Endodermal cell (in vitro differentiated cells): ENCODE results near the gene OSBPL5. TPM values are rescaled to one million over a fixed set of nuclear protein-coding genes. Genes with fewer than 3 reads are reported as not detected.

Experiments
- DNase-seq: peaks from one replicate; pipeline ENCODE4 v3.0.0-alpha.2; 2017
- H3K27ac ChIP-seq: 2 replicates; pipeline ENCODE4 v1.5.1; 2013; ENCODE audit warnings: mild to moderate bottlenecking, low read depth, low read length, moderate library complexity
- H3K27me3 ChIP-seq: 2 replicates; pipeline ENCODE4 v1.6.1; 2013; ENCODE audit warnings: mild to moderate bottlenecking, low read length, moderate library complexity; ENCODE audit not compliant: insufficient read depth, control insufficient read depth, poor library complexity, severe bottlenecking
- H3K36me3 ChIP-seq: 2 replicates; pipeline ENCODE4 v1.7.0; 2013; ENCODE audit warnings: mild to moderate bottlenecking, low read length, moderate library complexity; ENCODE audit not compliant: control insufficient read depth, insufficient read depth
- H3K4me1 ChIP-seq: one replicate; pipeline ENCODE4 v1.7.0; 2013; ENCODE audit warnings: low read length; ENCODE audit not compliant: control insufficient read depth, insufficient read depth
- H3K4me3 ChIP-seq: 2 replicates; pipeline ENCODE4 v1.5.1; 2013; ENCODE audit warnings: mild to moderate bottlenecking, low read length, moderate library complexity
- H3K9ac ChIP-seq: 2 replicates; pipeline ENCODE4 v1.6.1; 2013; ENCODE audit warnings: mild to moderate bottlenecking, low read length, moderate library complexity; ENCODE audit not compliant: poor library complexity, severe bottlenecking; ENCODE audit errors: extremely low read depth
- H3K9me3 ChIP-seq: 2 replicates; pipeline ENCODE4 v1.6.1; 2013; ENCODE audit warnings: mild to moderate bottlenecking, low read length, moderate library complexity; ENCODE audit not compliant: control insufficient read depth
- H3K27ac Mint-ChIP-seq: 2 replicates; pipeline ENCODE4 v1.8.0; 2020; ENCODE audit warnings: mixed read lengths
- H3K27me3 Mint-ChIP-seq: 2 replicates; pipeline ENCODE4 v1.8.0; 2021; ENCODE audit warnings: mild to moderate bottlenecking, mixed read lengths; ENCODE audit not compliant: insufficient read depth
- H3K36me3 Mint-ChIP-seq: 2 replicates; pipeline ENCODE4 v1.8.0; 2020; ENCODE audit warnings: low read depth, mixed read lengths
- H3K4me1 Mint-ChIP-seq: 2 replicates; pipeline ENCODE4 v1.8.0; 2020; ENCODE audit warnings: mixed read lengths
- H3K4me3 Mint-ChIP-seq: 2 replicates; pipeline ENCODE4 v1.8.0; 2020; ENCODE audit warnings: mild to moderate bottlenecking, moderate library complexity, mixed read lengths
- H3K9me3 Mint-ChIP-seq: 2 replicates; pipeline ENCODE4 v1.8.0; 2020; ENCODE audit warnings: mild to moderate bottlenecking, mixed read lengths
- CTCF ChIP-seq: fragments of 200-600 bp; sonication (generic); conservative IDR thresholded peaks from 2 replicates; pipeline ENCODE4 v1.5.0; 2021; ENCODE audit warnings: antibody characterized with exemption, mild to moderate bottlenecking
- WGBS, 2 experiments: methylation state at CpG; one replicate each; pipeline versions ENCODE4 v1.1.5 to v1.1.7; 2013; ENCODE audit warnings: missing lambda C conversion rate in 2 of 2, mixed read lengths in 1 of 2; ENCODE audit not compliant: insufficient coverage in 1 of 2, insufficient read length in 1 of 2; 5-methylcytosine and 5-hydroxymethylcytosine counted together
- total RNA-seq, 2 donors: library from RNA; stranded (reverse); fragmentation: NEBNext Ultra II Directional in 1 of 2; extraction: Animal tissue kit (Norgen Biotek cat#: 25700) in 1 of 2; gene quantifications; 2 replicates in 1 of 2; 3 replicates in 1 of 2; pipeline ENCODE4 v1.2.1, GENCODE V29; 2021

The OSBPL5 gene
- total RNA-seq, 2 donors from 2014 or later: 1.2 to 4.8 TPM

- peaks cover 13% of the 10 kb centered on the region for H3K4me1 ChIP-seq
- DNase-seq: no peak
- peaks cover 24% of the 10 kb centered on the region for H3K4me1 Mint-ChIP-seq
- H3K9ac ChIP-seq: no peak overlapping the region
- H3K27me3 Mint-ChIP-seq: no peaks in the 10 kb centered on the region
- H3K9me3 ChIP-seq: no peaks in the 10 kb centered on the region
- no peak for TF ChIP-seq CTCF
- no peak overlapping the region for H3K27ac ChIP-seq
- no peak overlapping the region for H3K4me3 ChIP-seq
- H3K4me3 Mint-ChIP-seq: no peak overlapping the region
- no peak overlapping the region for H3K27ac Mint-ChIP-seq
- H3K9me3 Mint-ChIP-seq: no peaks in the 10 kb centered on the region
- H3K36me3 ChIP-seq: peaks cover 16% of the 10 kb centered on the region
- WGBS, 2 experiments: 50 to 74% methylated on average over 2 to 12 of the region's 14 CpGs
- H3K27me3 ChIP-seq: no peaks in the 10 kb centered on the region
- H3K36me3 Mint-ChIP-seq: peaks cover 16% of the 10 kb centered on the region
Observed at GRCh38 chr11:3052109-3052479, 113.0 kb downstream of the OSBPL5 start.

- Histone ChIP-seq H3K27me3 (no peaks in the 10 kb centered on the region), H3K27ac (no peak overlapping the region), H3K9ac (no peak overlapping the region), H3K36me3 (peaks cover 16% of the 10 kb centered on the region), H3K4me3 (no peak overlapping the region), H3K4me1 (peaks cover 13% of the 10 kb centered on the region), H3K9me3 (no peaks in the 10 kb centered on the region)
- Mint-ChIP-seq H3K9me3 (no peaks in the 10 kb centered on the region), H3K4me1 (peaks cover 23% of the 10 kb centered on the region), H3K27me3 (no peaks in the 10 kb centered on the region), H3K36me3 (peaks cover 18% of the 10 kb centered on the region), H3K4me3 (no peak overlapping the region), H3K27ac (peak overlapping the region; percentile 68)
- DNase-seq: no peak
- 79 to 85% methylated on average over 7 to 13 of the region's 13 CpGs for WGBS, 2 experiments
- no peak for TF ChIP-seq CTCF
Observed at GRCh38 chr11:3051196-3052108, 113.7 kb downstream of the OSBPL5 start.

- no peak overlapping the region for H3K4me3 Mint-ChIP-seq
- peak overlapping the region; percentile 68 for H3K27ac Mint-ChIP-seq
- no peak overlapping the region for H3K9ac ChIP-seq
- WGBS, 2 experiments: 93 to 98% methylated on average over 12 to 18 of the region's 18 CpGs
- no peaks in the 10 kb centered on the region for H3K9me3 Mint-ChIP-seq
- no peaks in the 10 kb centered on the region for H3K9me3 ChIP-seq
- H3K4me3 ChIP-seq: no peak overlapping the region
- peaks cover 18% of the 10 kb centered on the region for H3K4me1 Mint-ChIP-seq
- no peaks in the 10 kb centered on the region for H3K27me3 Mint-ChIP-seq
- no peak overlapping the region for H3K27ac ChIP-seq
- no peaks in the 10 kb centered on the region for H3K27me3 ChIP-seq
- no peak for TF ChIP-seq CTCF
- peaks cover 8% of the 10 kb centered on the region for H3K4me1 ChIP-seq
- no peak for DNase-seq
- peaks cover 16% of the 10 kb centered on the region for H3K36me3 ChIP-seq
- H3K36me3 Mint-ChIP-seq: peaks cover 23% of the 10 kb centered on the region
Observed at GRCh38 chr11:3050386-3051195, 114.5 kb downstream of the OSBPL5 start.
